BLaER1 (cell line): Measurements from ENCODE around the gene CCL19.

Experiments
- H3K27ac ChIP-seq: shearing (Covaris generic); formaldehyde crosslinking; 2 replicates; pipeline ENCODE4 v1.8.1; 2022
- H3K27me3 ChIP-seq: shearing (Covaris generic); formaldehyde crosslinking; 2 replicates; pipeline ENCODE4 v1.8.1; 2022
- H3K36me3 ChIP-seq: shearing (Covaris generic); formaldehyde crosslinking; 2 replicates; pipeline ENCODE4 v1.8.1; 2022
- H3K4me1 ChIP-seq: shearing (Covaris generic); formaldehyde crosslinking; 2 replicates; pipeline ENCODE4 v1.8.1; 2022
- H3K4me2 ChIP-seq: shearing (Covaris generic); formaldehyde crosslinking; 2 replicates; pipeline ENCODE4 v1.8.1; 2022
- H3K4me3 ChIP-seq: shearing (Covaris generic); formaldehyde crosslinking; 2 replicates; pipeline ENCODE4 v1.8.1; 2022
- H3K9ac ChIP-seq: shearing (Covaris generic); formaldehyde crosslinking; 2 replicates; pipeline ENCODE4 v1.8.1; 2022
- H3K9me3 ChIP-seq: shearing (Covaris generic); formaldehyde crosslinking; 2 replicates; pipeline ENCODE4 v1.8.1; 2022
- H4K20me1 ChIP-seq: shearing (Covaris generic); formaldehyde crosslinking; 2 replicates; pipeline ENCODE4 v1.8.1; 2022
- Cebpa-rat ChIP-seq: shearing (Covaris generic); IDR thresholded peaks from 2 replicates; pipeline ENCODE4 v1.8.1; 2022

The CCL19 gene

GRCh38 chr9:34664281-34665066 lies 26.6 kb downstream of the CCL19 start:
- H3K27me3 ChIP-seq, result 0 out of 2 replicates have a peak, but pooled peaks cover 3% of the 10 kb centered on the region
- H3K9me3 ChIP-seq, result 0 out of 2 replicates have a peak, but pooled peaks cover under 1% of the 10 kb centered on the region
- no peak overlapping the region for H3K27ac ChIP-seq
- H3K4me2 ChIP-seq, result peak overlapping the region; percentile 98
- peaks cover 13% of the 10 kb centered on the region; the same call in 1 of the 2 replicates for H3K36me3 ChIP-seq
- no peak for TF ChIP-seq Cebpa-rat
- peak overlapping the region; percentile 73 for H3K9ac ChIP-seq
- H4K20me1 ChIP-seq, result no peaks in the 10 kb centered on the region
- H3K4me3 ChIP-seq, result peak overlapping the region; percentile 68
- H3K4me1 ChIP-seq, result peaks cover 17% of the 10 kb centered on the region

- no peak for TF ChIP-seq Cebpa-rat
- H3K27me3 ChIP-seq, result 0 out of 2 replicates have a peak, but pooled peaks cover 3% of the 10 kb centered on the region
- no peak overlapping the region for H3K4me2 ChIP-seq
- H4K20me1 ChIP-seq, result no peaks in the 10 kb centered on the region
- H3K4me1 ChIP-seq, result peaks cover 17% of the 10 kb centered on the region
- no peak overlapping the region for H3K27ac ChIP-seq
- no peak overlapping the region for H3K4me3 ChIP-seq
- H3K9ac ChIP-seq, result no peak overlapping the region
- peaks cover 13% of the 10 kb centered on the region; the same call in 1 of the 2 replicates for H3K36me3 ChIP-seq
- no peaks in the 10 kb centered on the region for H3K9me3 ChIP-seq
Observed at GRCh38 chr9:34663303-34663605, 27.8 kb downstream of the CCL19 start.

GRCh38 chr9:34662526-34663302 lies 28.4 kb downstream of the CCL19 start, which contains the start of gene CCL27:
CCL27 (minus strand) TSS chr9:34662657; CDS start chr9:34662633, 24 bp downstream.
- Histone ChIP-seq H3K9ac (no peak within 1 kb of the TSS), H4K20me1 (no peaks in the 10 kb centered on the region), H3K27me3 (0 out of 2 replicates have a peak, but pooled peaks cover 3% of the 10 kb centered on the region), H3K4me2 (no peak within 1 kb of the TSS), H3K27ac (no peak within 1 kb of the TSS), H3K4me3 (no peak within 1 kb of the TSS), H3K9me3 (no peaks in the 10 kb centered on the region), H3K36me3 (peaks cover 13% of the 10 kb centered on the region; the same call in 1 of the 2 replicates), H3K4me1 (peaks cover 17% of the 10 kb centered on the region)
- TF ChIP-seq Cebpa-rat, result no peak

GRCh38 chr9:34659592-34660253 lies 31.4 kb downstream of the CCL19 start:
- Histone ChIP-seq H3K9me3 (no peaks in the 10 kb centered on the region), H3K36me3 (peaks cover 13% of the 10 kb centered on the region; the same call in 1 of the 2 replicates), H3K4me3 (no peak overlapping the region), H3K4me1 (peaks cover 5% of the 10 kb centered on the region), H3K27ac (no peak overlapping the region), H3K27me3 (0 out of 2 replicates have a peak, but pooled peaks cover 3% of the 10 kb centered on the region), H3K4me2 (no peak overlapping the region), H4K20me1 (no peaks in the 10 kb centered on the region), H3K9ac (no peak overlapping the region)
- no peak for TF ChIP-seq Cebpa-rat

GRCh38 chr9:34658461-34658860 lies 32.6 kb downstream of the CCL19 start:
- H3K4me3 ChIP-seq, result no peak overlapping the region
- H3K27me3 ChIP-seq, result 0 out of 2 replicates have a peak, but pooled peaks cover 3% of the 10 kb centered on the region
- no peak for TF ChIP-seq Cebpa-rat

GRCh38 chr9:34656992-34657391 lies 34.1 kb downstream of the CCL19 start:
- no peak overlapping the region for H3K27ac ChIP-seq
- no peak for TF ChIP-seq Cebpa-rat
- H4K20me1 ChIP-seq, result no peaks in the 10 kb centered on the region
- peaks cover 16% of the 10 kb centered on the region for H3K4me1 ChIP-seq
- no peak overlapping the region for H3K4me2 ChIP-seq
- H3K9me3 ChIP-seq, result no peaks in the 10 kb centered on the region
- H3K9ac ChIP-seq, result no peak overlapping the region
- H3K36me3 ChIP-seq, result peaks cover 13% of the 10 kb centered on the region; the same call in 1 of the 2 replicates
- 0 out of 2 replicates have a peak, but pooled peaks cover 3% of the 10 kb centered on the region for H3K27me3 ChIP-seq
- H3K4me3 ChIP-seq, result no peak overlapping the region

More at GRCh38 chr9:34658461-34658860, 32.6 kb downstream of the CCL19 start:
- Histone ChIP-seq H3K36me3 (peaks cover 13% of the 10 kb centered on the region; the same call in 1 of the 2 replicates), H3K4me2 (no peak overlapping the region), H3K27ac (no peak overlapping the region), H3K9ac (no peak overlapping the region), H3K4me1 (peaks cover 2% of the 10 kb centered on the region), H4K20me1 (no peaks in the 10 kb centered on the region), H3K9me3 (no peaks in the 10 kb centered on the region)

- Histone ChIP-seq H3K9ac (no peak overlapping the region), H3K27ac (no peak overlapping the region), H3K4me1 (peaks cover 16% of the 10 kb centered on the region), H4K20me1 (no peaks in the 10 kb centered on the region), H3K36me3 (peaks cover 18% of the 10 kb centered on the region), H3K27me3 (0 out of 2 replicates have a peak, but pooled peaks cover 3% of the 10 kb centered on the region), H3K4me3 (no peak overlapping the region), H3K4me2 (no peak overlapping the region), H3K9me3 (no peaks in the 10 kb centered on the region)
- no peak for TF ChIP-seq Cebpa-rat
Observed at GRCh38 chr9:34655394-34655793, 35.7 kb downstream of the CCL19 start.

GRCh38 chr9:34654323-34655051 lies 36.6 kb downstream of the CCL19 start:
- Histone ChIP-seq H3K27me3 (no peaks in the 10 kb centered on the region), H3K4me3 (no peak overlapping the region), H3K4me2 (no peak overlapping the region), H4K20me1 (no peaks in the 10 kb centered on the region), H3K4me1 (peaks cover 16% of the 10 kb centered on the region), H3K27ac (no peak overlapping the region), H3K36me3 (peaks cover 18% of the 10 kb centered on the region), H3K9me3 (no peaks in the 10 kb centered on the region), H3K9ac (no peak overlapping the region)
- no peak for TF ChIP-seq Cebpa-rat
